ENCODE data around the gene PAQR7.

PAQR7 gene

DNA sequence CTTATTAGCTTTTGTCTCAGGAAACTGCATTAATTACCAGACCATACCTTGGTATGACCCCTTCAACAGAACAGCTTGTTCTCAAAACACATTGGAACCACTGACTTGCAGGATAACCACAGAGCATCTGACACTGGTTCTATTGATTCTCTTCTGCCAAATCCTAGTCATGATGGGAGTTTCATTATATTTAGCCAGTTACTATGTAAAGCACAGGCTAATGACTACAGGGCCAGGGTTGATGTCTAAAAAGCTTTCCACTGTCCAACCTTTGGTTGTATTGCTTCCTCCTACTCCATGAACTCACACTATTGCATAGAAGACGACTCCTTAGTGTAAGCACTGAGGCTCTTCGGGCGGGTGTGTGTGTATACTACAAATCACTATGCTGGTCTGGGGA, 27.0 kb upstream of the PAQR7 start:
- no peak for DNase-seq

DNA sequence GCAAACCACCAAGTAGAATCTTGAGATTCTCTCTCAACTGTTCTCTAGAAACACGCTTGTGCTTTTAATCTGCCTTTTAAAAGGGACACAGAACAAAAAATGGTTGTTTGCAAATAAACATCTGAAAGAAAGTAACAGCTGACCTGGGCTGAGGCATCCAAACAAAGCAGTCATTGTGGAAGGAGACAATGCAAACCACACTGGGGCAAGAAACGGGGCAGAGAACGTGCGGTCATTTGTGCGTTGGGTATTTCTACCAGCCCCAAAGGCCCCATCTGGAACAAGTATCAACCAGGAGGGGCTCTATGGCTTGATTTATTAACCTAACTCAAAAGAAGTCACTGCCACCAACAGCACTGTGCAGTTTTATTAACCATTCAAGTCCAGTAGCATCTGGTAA, 24.7 kb upstream of the PAQR7 start:
- DNase-seq = no peak

DNA sequence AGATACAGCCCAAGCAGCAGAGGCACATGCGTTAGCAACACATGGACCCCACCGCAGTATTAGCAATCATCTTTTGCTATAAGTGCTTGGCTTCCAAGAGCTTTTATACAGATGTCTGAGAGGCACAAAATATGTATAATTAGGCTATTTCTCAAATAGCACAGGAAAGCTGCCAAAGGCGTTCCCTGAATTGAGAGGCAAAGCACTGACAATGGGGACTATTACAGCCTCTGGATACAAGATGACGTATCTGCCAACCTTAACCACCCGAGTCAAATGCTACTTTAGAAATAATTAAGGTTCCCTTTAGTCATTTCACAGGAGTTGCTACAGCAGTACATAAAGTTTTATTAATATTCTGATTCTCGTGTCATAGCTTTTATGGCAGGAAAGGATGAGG, 24.3 kb upstream of the PAQR7 start:
- no peak for DNase-seq

DNA sequence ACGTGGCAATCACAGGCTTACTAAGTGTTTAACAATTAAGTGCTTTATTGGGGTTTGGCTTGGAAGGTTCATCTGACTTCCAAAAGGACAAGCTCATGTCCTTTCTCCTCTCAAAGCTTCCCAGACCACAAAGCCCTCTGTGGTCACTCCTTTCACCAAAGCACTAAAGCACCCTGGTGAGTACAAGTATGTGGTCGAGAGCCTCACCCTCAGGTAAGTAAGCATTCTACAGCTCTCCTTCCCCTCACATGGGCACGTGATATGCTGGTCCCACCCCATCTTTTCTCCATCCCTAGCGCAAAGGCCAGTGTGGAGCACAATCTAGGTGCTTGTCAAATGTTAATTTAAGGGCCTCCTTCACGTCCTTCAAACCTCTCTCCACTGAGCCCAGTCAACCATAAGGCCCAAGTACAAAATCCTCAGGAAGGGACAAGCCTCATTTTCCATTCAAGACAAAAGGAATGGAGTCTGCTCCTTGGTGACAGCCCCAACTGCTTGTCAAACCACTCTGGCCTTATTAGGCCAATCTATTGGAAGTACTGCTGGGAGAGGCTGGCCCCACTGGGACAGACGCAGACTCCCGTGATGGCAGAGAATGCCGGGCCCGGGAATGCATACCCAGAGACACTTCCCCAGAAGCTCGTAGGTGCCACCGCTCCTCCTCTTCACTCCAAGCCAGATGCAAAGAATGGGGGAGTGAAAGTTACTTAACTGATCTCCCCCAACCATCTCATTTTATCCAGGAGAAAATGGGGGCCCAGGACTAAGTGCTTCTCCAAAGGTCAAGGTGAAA, 22.9 kb upstream of the PAQR7 start:
- no peak for DNase-seq

DNA sequence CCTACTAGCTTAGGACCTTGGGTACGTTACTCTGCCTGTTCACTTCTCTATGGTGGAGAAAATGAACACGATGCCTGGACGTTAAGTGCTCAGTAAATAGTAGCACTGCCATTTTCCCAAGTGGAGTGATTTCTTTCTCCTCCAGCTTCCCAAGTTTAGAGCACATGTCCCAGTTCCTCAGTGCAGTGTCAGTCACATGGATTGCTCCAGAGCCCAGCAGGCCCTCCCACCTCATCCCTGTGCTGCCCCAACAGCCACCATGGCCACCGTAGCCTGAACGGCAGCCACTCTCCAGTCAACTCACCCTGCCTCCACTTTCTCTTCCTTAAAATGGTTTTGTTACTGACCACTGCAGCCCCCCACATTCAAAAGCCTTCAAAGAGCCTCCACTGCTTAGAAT, 22.2 kb upstream of the PAQR7 start:
- DNase-seq = no peak

DNA sequence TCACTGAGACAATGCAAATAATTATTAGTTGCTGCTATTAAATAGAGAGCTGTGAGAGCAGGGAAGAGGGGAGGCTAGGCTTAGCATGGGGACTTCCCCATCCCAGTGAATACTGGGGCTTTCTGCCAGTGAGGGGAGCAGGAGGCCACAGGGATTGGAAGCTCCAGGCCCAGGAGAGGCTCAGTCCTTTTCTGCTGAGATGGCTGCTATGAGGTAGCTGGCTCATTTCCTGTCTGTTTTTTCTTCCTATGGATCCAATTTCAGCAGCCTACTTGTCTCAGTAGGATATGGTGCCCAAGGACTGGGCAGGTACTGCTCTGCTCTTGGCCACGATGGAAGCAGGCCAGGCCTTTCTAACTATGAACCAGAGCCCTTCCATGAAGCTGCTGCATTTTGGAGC, 20.8 kb upstream of the PAQR7 start:
- no peak for DNase-seq

DNA sequence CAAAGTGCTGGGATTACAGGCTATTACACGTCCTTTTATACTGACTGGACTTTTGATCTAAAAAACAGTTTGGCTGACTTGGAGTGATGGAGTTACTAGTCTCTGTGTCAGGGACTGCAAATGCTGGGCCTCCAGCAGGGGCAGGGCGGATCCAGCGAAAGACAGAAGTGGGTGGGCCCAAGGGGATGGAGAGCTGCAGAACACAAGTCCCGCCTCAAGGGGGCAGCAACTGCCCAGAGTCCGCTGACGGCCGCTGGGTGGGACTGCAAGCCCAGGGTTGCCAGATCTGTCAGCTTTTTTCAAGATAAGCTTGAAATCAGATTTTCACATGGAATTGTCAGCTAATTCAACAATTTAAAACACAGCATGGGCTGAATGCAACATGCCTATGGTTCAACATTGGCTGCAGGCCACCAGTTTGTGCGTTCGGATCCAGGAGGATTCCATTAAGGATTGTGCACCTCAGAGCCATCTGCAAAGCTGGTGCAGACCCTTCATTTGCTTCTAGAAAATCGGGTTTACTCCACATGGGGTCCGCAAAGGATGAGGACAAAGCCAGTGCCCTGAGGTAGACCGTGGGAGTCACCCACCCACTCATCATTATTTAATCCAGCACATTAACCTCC, 20.0 kb upstream of the PAQR7 start:
- DNase-seq = peak; percentile 76 to 91 (median 83)

DNA sequence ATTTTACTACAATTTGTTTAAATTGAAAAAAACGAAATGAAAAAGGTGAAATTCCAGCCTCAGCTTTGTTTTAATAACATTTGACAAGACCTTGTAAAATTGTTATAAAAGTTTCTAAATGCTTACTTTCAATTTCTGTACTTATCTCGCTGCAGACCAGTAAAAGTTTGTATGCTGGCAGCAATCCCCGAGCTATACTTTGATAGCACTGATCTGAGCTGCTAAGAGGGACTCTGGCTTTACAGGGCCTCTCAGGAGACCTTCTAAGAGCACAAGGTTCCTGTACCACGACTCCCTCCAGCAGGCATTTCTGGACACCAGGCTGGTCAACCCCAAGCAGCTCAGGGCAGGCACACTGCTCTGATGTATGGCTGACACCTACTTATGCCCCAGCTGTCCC, 17.6 kb upstream of the PAQR7 start:
- DNase-seq = no peak

DNA sequence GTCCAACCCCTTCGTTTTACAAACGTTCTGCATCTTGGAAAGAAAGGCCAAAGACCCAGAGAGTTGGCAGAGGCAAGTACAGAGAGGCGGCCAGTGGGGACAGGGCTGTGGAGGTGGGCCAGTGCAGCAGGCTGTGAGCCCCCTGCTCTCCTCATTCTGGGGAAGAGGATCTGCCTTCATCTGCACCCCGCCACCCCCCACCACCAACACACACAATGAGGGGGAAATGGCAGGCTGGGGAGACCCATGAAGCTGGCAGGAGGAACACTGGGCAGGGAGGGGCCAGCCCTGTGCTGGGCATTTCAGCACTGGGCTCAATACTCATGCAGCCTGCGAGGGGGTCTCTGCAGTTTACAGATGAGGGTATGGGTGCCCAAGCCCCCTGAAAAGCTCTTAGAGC, 16.1 kb upstream of the PAQR7 start:
- DNase-seq = no peak

DNA sequence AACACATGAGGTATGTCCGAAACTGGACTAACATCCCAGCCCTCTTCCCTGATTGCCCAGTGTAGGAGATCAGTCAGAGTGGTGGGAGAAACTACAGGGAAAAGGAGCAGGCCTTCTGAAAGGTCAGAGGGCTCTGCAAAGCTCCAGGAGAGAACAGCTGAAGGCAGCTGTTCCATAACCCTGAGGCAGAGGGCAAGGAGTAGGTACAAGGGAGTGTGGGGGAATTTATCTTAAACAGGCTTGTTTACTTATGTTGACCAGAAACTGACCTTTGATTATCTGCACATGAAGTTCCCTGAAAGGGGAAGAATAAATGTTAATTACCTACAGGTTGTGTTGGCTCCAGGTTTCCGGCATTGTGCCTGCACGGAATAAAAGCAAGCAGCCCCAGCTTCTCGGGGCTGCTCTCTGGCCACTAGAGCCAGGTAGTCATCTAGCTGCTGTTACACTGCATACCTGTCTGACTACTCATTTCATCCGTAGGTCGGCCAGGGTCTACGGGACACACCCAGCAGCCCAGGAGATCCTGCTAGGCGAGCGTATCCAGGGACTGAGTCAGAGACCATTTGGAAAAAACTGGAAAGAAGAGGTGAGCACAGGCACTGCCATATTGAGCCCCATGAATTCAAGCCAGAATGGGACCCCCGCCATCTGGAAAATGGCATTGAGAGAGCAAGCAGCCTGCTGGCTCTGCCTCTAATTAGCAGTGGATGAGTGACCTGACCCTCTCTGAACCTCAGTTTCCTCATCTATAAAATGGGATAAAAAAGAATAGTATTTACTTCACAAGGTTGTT, 14.9 kb upstream of the PAQR7 start:
- DNase-seq = no peak

DNA sequence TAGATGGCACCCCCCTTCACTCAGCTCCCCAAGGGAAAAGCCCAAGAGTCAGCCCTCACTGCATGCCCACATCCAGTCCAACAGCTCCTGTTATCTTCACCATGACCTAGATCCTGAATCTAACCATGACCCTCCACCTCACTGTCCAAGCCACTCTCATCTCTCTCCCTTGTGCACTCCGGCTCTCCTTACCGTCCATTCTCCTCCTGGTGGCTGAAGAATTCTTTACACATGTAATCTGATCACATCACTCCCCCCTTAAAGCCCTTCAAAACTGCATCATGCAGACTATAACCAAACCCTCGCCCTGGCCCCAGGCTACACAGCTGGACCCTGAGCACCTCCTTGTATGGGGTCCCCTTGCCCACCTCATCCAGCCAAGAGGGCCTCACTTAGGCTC, 14.0 kb upstream of the PAQR7 start:
- DNase-seq = no peak

DNA sequence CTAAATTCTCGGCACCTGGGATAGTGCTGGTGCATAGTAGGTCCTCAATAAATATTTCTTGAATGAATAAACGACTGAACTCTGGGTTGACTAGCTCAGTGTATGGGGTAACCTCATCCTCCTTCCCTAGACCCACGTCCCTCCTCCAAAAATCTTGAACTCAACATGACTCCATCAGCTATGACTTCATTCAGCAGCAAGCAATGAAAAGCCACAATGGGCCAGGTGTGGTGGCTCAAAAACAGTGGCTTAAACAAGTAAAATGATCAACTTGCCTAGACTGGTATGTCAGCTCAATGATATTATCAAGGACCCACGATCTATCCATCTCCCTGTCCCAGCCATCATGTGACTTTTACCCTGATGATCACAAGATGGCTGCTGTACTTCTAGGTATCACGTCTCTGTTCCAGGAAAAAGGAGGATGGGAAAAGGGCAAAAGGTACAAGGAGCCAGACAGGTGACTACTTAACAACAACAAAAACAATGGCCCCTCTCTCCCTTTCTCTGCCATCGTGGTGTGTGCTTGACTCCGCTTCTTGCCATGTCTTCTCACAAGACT, 13.0 kb upstream of the PAQR7 start:
- DNase-seq = no peak

DNA sequence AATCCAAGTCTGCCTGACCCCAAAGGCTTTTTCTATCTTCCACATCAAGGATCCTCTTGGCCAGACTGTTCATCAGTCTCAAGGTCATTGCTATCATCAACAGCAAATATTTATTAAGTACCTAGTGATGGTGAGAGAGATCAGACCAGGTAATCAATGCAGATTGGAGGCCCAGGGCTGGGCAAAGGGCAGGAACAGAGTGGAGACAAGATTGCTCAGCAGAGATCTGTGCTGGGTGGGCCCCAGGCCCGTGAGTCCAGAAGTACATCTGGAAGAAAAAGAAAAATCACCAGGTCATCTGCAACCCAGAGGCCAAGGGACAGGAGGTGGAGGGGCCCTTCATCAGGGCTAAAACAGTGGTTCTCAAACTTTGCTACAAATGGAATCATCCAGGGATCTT, 10.1 kb upstream of the PAQR7 start:
- DNase-seq = no peak

DNA sequence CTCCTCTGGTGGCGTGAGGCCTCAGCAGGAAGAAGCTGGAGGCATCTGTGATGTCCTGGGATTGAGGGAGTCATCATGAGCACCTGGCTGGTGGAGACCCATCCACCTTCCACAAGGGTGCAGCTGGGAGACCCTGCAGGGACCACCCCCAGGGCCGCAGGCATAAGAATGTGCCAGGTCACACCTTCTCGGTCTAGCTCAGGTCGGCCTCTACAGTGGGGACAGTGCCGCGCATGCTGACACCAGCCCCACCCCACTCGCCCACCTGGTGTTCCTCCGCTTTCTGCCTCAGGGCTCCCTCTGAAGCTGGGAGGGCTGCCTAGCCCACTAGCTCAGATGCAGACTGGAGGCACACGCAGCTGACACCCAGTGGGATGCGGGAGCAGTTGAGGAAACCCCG, 5.8 kb upstream of the PAQR7 start:
- DNase-seq = no peak

DNA sequence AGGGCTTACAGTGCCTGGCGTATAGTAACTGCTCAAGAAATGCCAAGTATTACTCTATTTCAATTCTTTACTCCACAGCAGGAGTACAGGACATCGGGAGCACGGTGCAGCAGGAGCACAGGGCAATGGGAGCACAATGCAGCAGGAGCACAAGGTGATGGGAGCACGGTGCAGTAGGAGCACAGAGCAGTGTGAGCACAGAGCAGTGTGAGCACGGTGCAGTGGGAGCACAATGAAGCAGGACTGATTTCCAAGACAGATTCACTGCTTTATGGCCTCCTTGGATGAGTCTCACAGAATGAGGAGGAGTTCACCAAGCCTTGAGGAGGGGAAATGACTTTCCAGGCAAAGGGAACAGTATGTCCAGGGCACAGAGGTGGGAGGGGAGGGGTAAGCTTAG, 5.0 kb upstream of the PAQR7 start:
- DNase-seq = no peak

DNA sequence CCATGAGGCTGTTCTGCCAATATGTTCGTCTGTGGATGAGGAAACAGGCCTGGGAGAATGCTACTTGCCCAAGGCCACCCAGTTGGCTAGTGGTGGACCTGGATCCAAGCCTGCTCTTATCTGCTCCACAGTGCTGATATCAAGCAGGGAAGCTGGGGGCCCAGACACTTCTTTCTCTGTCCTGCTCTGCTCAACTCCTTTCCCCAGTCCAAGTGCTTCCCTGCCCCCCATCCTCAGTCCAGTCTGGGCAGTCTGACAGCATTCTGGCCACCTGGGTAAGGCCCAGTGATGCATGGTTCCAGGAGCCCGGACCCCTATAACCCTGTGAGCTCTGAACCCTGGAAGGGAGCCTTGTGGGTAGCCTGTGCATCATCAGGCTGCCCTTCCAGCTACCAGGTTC, 4.2 kb upstream of the PAQR7 start:
- no peak for DNase-seq

DNA sequence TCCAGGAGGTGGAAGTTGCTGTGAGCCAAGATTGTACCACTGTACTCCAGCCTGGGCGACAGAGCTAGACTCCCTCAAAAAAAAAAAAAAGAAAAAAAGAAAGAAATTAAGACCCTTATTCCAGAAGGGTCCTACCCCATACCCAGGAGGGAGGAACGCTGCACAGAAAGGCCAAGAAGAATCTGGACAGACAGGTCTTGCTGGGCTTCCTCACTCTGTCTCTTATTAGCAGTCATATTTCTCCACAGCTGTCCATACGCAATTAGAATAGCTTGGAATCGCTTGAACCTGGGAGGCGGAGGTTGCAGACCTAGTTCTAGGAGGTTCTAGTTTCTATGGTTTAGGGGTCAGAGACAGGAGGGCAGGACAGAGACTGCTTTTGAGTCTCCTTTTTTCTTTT, 3.2 kb upstream of the PAQR7 start:
- DNase-seq = no peak

DNA sequence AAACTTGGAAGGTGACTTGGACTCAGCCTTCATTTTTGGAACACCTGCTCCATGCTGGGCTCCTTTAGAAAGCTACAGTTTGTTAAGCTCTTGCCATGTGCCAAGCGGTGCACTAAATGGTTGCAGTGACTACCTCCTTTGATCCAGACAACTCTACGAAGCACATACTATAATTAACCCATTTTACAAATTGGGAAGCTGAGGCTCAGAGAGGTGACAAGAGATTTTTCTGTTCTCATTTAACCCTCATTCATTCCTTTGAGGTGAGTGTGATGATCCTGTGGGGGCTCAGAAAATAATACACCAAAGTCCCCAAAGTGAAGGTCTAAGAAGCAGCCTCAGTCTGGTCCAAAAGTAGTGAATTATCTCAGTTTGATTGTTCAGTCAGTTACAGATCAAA, 1.6 kb upstream of the PAQR7 start:
- no peak for DNase-seq

DNA sequence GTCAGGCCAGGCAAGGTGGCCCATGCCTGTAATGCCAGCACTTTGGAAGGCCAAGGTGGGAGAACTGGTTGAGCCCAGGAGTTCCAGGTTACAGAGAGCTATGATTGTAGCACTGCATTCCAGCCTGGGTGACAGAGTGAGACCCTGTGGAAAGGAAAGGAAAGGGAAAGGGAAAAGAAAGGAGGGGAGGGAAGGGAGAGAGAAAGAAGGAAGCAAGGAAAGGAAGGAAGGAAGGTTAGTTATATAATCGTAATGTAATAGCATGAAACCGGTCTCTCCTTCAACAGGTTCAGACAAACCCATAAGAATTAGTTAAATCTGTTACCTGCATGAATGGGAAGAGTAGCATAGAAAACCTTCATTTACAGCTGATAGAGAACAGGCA, 1.2 kb upstream of the PAQR7 start:
- DNase-seq = no peak

DNA sequence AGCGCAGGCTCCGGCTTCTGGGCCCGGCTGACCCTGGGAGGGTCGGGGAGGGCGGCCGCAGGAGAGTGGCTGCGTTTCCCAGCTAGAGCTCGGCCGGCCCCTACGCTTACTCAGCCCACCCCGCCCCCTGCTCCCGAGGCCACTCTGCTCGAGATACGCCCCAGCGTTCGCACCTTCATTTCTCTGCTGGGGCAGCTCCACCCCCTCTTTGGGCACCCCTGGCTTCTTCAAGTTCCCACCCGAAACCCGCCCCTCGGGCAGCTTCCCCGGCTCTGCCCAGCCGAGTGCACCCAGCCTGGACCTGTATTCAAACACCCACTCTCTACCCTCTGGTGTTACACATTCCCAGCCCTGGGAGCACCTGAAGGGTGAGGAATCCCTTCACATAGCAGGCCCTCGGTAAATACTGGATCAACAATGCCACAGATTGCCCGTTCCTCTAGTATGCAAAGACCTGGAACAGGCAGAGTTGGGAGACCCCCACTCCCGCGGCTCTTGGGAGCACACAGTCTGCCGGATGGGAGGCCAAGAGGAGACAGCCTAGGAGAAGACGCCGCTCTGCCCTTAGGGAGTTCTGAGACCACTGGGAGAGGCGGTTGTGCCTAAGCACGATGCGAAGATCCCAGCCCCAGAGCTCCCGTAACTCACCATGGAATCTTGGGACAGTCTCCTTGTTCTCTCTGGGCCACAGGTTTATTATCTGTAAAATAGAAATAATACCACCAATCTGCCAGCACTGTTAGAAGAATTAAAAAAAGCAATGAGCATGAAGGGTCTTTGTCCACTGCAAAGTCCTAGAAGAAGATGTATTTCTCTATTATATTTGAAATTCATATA, 566 bp upstream of the PAQR7 start:
- no peak for DNase-seq

DNA sequence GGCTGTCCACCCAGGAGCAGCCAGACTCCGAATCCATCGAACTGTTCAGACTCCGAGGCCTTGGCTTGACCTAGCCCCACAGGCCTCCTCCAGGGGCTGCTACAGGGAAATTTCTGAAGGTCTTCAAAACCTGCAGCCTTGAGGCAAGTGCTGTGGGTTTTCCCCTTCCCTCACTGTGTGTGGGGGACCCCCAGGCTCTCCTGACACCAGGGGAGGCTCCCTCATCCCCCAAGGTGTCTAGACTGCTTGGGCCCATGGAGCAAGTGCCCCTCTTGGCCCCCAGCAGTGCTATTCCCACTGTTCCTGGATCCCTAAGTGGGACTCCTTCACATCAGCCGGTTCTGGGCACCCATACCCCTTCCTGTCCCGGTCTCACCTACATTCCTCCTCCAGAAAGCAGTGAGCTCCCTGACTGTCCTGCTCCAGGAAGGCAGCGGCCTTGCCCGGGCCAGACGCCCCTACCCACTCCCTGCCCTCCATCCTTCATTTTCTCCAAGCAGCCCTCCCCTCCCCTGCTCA, 814 bp downstream of the PAQR7 start:
- no peak for DNase-seq

DNA sequence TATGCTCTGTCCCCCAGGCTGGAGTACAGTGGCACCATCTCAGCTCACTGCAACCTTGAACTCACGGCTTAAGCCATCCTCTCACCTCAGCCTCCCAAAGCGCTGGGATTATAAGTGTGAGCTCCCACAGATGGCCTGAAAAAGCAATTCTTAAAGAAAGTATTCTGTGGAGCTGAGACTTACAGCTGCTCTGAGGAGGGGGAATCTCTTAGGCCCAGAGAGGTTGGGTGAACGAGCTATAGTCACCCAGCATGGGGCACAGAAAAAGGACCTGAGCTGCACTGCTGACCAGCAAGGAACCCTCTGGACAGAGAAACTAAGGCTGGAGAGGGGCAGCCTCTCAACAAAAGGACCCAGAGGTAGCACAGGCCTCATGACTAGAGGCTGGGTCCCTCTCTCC, 1.3 kb downstream of the PAQR7 start:
- DNase-seq = no peak

DNA sequence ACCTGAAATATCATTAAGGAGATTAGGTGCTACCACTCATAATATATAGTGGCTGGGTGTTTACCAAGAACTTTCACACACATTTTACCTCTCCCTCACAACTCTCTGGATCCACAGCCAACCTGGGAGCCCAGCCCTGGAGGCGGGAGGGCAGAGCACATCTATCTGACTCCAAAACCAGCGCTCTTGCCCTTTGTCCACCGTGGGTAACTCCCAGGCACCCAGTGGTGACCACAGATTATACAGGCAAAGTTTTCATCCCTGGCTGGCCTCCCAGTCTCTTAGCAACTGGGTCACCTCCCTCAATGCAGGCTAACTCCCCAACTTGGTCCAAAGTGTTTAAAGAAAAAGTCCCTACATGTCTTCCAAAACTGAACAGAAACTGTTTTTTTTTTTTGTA, 2.4 kb downstream of the PAQR7 start:
- DNase-seq = no peak
